NCI-H460 (cell line): ENCODE results near the gene PLAC1. TPM values are rescaled to one million over a fixed set of nuclear protein-coding genes. Genes with fewer than 3 reads are reported as not detected.

Experiments
- DNase-seq: peaks from one replicate; pipeline ENCODE4 v3.0.0-alpha.2; 2016; ENCODE audit warnings: low read depth; ENCODE audit errors: extremely low read depth
- total RNA-seq: library from RNA; depleted of rRNA; stranded (reverse); fragments of >200 nt; shearing (Covaris generic); gene quantifications from 2 replicates; pipeline ENCODE4 v1.2.3, GENCODE V29; 2014

The PLAC1 gene
- total RNA-seq, 1 experiment from 2014 or later: 0.62 TPM

DNA sequence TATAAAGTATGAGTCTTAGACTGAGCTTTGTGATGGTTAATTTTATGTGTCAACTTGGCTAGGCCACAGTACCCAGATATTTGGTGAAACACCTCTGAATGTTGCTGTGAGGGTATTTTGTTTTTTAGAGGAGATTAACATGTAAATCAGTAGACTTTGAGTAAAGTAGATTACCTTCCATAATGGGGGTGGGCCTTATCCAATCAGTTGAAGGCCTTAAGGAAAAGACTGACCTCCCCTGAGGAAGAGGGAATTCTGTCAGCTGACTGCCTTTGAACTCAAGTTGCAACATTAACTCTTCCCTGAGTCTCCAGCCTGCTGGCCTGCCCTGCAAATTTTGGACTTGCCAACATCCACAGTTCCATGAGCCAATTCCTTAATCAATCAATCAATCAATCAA, 66.0 kb downstream of the PLAC1 start:
- DNase-seq: no peak

DNA sequence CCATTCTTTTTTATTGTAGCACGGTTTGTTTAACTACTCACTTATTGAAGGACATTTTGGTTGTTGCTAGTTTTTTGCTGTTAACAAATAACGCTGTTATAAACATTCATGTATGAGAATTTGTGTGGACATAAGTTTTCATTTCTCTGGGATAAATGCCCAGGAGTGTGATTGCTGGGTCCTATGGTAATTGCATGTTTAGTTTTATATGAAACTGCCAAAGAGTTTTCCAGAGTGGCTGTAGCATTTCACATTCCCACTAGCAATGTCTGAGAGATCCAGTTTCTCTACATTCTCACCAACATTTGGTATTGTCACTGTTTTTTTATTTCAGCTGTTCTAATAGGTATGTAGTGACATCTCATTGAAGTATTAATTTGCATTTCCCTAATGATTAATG, 66.8 kb downstream of the PLAC1 start:
- DNase-seq: no peak

DNA sequence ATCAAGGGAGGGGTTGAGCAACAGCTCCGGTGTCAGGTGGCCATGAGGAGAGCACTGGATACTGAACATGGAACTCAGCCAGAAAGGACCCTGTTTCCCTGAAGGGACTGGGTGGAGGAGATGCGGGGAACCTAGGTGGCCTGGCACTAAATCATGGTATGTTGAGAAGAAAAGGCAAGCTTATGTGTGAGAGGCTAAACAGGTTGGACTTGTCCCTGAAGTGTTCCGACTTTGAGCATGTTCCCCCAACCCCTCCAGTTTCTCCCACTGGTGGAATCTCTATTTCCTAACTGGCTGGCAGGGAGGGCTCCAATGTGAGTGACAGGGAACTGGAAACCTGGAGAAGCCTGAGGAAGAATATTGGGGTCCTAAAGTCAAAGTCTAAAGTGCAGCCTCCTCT, 69.5 kb downstream of the PLAC1 start:
- no peak for DNase-seq

DNA sequence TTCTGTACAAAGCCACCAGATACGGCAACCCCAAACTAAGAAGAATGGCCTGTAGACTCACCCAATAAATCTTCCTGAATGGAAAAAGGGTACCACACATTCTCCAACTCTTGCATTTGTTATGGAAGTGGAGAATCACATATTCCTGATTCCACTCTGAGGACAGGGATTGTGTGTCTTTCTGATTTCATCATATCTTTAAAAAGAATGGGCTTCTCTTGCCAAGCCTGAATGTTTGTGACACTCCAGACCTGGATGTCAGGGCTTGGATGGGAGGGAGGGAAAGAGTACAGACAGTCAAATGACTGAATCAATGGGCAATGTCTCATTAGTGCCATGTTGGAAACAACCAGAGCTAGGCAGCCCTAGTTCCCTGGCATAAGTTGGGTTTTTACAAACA, 77.4 kb downstream of the PLAC1 start:
- no peak for DNase-seq

DNA sequence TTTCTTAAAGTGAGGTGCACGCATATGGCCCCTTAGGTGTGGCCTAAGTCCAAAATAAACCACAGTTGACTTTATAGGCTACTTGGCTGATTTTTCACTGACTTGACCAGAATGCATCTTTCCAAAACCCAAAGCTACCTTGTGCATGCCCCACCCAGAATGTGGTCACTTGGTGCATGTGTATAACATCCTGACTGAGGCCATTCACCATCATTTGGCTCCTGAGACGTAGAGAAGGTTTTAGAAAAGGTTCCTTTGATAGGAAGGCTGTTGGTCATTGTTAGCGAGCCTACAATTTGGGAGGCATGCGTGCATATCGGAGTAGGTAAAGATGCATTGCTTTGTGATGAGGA, 84.6 kb downstream of the PLAC1 start:
- DNase-seq: no peak

DNA sequence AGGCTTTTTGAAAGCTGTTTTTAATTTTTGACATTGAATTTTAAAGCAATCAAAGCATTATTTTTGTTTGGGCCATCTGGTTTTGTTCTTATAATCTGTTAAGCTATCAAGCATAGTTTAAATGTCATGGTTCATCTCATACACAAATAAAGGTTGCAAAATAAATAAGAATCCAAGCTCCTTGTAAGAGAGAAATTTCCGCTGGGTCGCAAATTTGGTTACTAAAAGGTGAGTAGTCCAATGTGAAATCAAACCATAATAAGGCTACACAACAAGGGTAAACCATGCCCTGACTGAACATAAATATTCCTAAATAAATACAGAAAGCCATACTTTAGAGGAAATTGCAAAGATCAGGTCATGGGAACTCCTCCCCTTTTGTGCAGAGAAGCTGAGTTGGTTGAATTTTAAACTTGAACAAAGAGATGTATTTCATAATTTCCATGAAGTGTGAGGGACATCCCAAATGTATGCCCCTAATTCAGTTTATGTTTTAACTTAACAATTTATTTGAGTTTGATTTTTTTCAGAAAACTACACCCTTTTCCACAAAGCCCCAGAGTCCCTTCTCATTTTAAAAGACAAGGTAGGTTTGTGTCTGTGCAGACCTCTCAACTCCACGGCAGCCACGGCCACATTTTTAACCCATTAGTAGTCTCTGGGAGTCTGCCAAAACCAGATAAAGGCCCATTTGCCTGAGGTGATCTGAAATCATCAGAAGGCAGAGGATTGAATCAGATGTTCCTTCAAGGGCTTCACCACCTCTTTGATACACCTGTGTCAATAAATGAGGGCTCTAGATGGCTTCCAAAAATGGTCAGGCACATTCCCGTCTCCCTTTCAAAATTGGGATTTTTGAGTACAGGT, 85.2 kb downstream of the PLAC1 start:
- no peak for DNase-seq

DNA sequence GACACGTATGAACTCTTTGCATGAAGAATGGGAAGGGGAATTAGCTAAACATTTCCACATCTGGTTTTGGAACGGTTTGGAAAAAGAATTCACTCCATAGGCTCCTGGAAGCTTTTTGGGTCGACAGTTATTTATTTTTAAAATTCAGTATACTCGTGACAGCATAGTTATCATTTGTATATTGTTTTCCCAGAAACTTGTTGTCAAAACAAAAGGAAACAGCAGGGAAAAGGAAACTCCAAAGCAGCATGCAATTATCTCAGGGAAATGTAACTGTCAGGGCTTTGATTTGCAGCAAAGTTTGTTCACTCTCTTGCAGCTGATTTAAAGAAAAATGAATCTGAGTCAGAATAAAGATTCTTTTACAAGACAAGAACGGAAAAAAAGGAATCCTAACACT, 86.5 kb downstream of the PLAC1 start:
- DNase-seq: no peak

DNA sequence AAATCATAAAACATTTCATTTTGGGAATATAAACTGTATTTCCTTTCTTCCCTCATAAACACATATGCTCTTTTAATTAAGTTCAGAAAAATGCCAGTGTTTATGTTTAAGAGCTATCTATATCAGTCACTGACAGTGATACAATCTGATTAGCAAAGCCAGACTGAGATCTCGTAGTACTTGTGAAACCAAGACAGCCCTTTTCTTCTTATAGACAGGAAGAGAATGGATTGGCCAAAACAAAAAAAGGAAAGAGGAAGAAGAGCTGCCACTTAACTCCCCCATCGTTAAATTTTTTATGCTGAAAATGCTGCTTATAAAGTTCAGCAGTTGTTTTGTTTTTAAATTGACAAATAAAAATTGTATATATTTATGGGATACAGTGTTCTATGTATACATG, 87.4 kb downstream of the PLAC1 start:
- DNase-seq: no peak

DNA sequence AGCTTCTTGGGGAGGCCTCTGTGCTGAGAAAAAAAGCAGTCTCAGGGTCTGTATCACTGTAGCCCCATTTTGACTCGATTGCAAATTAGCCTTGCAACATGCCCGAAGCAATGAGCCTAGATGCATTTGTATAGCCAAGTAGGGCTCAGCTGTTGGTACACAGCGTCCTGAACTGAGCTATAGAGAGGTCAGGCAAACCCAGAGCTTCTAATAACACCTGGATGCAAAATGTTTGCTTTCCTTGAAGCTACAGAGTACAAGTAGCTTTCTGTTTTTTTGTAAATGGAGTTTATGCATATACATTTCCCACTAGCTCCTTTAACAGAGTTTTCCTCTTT, 87.8 kb downstream of the PLAC1 start:
- no peak for DNase-seq

DNA sequence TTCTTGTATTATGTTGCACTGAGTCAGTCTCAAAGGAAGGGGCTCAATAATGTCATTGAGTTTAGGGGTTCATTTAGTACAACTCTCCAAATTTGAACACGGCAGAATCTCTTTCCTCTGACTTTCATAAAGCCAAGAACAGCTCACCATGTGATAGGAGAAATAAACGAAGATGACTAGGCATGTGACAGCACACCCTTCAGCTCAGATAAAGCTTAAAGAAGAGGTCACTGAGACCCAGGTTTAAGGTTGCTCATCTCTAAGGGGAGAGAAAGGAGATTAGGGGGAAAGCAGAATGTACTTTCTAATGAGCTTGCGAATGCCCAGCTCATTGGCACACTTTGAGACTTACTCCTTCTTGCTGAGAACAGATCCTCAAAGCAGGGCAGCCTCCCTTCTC, 89.0 kb downstream of the PLAC1 start:
- no peak for DNase-seq

DNA sequence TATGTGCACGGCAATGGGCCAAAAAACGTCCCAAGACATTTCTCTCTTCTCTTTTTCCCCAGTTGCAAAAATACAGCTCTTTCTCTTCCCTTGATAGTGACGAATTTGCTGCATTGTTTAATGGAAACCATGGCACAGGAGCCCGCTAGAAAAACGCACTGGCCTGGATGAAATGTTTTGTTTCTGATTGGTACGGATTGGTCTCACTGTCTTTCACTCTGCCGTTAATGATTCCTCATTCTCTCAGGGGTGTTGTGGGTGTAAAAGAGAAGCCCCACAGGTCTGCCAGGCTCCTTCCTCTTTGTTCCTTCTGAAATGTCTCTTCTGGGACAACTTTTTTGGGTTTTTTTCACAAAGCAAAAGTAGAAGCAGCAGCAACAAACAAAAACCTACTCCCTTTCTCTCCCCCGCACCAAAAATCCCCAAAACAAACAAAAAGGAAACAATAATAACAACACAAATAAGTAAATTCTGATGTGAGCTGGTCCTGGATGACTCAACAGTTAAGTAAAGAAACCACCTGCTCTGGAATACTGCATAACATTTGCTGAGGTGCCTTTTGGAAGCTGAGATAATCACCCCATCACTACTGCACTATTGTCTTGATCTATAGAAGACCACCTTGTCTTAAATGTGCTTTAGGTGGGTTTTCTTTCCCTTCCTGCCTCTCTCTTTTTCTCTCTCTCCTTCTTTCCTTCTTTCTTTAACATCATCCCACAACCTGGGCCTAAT, 89.8 kb downstream of the PLAC1 start:
- no peak for DNase-seq

DNA sequence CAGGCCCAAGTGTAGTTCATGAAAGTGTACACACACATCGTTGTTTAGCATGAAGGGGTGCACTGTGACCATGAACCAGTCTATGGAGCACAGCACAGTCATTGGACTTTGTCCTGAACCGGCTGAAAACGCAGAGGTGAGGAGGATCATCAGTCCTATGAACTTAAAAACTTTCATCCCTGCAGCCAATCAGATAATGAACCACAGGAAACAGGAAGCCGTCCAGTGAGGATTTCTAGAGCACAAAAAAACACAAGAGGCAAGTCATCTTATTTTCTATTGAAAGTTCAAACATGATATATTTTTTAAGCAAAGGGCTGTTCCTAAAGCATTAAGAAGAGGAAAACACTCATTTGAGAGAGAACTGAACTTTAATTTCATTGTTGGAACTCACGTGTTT, 91.8 kb downstream of the PLAC1 start:
- no peak for DNase-seq

DNA sequence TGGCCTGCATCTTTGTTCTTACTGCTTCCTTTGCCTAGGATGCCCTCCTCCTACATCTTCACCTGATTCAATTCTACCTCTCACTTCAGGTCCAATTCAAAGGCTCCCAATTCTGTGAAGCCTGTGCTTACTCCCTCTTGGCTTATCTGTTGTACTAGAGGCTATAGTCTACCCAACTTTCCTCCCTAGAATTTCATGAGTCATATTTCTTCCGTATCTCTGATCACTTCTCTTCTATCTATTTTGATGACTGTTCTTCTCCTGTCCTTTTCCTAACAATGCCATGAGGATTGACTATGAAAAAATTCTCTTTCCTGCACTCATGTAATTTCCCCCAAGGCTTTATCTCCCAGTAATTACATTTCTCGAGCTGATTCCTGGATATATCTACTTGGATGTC, 96.3 kb downstream of the PLAC1 start:
- no peak for DNase-seq

DNA sequence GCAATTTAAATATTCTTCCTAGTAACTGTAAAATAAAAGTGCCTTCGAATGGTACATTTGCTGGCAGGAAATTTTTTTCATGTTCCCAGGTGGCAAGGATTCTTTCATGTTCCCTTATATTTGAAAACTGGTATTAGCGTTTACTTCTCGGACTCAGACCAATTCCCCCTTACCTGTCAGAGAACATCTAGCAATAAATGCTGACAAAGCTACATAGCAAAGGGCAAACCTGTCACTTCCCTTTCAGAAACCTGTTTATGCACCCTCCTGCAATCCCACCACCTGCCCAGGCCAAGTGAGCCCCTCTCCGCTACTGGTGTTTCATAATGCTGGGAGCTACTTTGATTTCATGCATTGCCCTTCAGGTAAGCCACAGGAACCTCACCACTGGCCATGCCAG, 100.1 kb downstream of the PLAC1 start:
- no peak for DNase-seq

DNA sequence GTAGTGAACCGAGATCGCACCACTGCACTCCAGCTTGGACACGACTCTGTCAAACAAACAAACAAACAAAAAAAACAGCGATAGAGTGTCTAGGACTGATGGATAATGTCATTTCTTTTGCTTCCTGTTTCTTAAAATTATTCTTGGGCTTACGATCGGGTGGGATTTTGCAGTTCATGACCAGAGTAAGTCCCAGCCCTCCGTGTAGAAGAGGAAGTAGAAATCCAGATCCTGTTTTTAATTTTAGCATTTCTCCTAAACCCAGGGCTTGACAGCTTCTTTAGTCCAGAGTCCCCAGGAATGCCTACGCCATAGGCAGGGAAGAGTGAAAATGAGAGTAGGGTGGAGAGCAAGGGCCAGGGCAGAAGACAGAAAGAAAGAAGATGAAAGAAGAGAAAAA, 104.0 kb downstream of the PLAC1 start:
- DNase-seq: no peak

DNA sequence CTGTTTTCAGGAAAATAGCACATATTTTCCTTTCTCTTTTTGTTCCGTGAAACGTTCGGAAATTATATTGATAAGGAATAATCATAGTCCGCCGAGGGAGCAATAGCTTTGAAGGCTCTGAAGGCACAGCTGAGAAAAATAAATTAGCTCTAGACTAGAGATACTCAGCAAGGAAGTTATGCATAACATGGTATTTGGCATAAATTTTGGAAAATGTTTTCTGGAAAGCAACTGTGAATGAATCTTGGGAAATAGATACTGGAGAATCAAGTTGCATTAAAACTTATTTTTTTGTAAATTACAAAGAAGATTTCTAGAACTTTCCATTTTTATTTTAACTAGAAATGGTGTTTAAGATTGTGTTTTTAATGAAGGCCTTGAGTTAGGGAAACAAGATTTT, 105.9 kb downstream of the PLAC1 start:
- no peak for DNase-seq

DNA sequence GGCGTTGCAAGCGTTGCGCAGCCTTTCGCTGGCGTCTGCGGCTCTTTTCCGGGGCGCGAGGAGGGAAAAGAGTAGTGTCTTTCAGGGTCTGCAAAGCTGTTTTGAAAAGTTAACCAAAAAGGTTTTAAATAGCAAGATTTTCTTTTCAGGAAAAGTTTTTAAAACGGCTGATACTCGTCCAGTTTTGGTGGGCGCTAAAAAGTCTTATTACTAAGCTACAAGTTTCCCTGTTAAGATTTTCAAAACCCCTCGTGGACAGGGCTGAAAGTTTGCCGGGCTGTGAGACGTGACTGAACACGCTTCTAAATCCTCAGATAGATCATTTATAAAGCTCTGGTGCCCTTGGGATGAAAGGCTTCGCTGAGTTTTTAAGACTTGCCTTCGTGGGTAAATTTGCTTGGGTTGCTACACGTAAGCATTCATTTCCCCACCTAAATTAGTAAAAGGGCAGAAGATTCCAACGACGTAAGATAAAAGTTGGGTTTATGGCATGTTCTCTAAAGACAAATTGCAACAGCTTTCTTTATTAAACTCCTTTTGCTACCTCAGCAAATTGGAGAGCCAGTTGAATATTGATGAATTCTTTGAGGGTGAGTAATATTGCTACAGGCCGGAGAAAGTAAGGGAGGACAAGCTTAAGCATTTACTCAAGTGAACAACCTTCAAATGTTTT, 106.8 kb downstream of the PLAC1 start:
- DNase-seq: no peak

DNA sequence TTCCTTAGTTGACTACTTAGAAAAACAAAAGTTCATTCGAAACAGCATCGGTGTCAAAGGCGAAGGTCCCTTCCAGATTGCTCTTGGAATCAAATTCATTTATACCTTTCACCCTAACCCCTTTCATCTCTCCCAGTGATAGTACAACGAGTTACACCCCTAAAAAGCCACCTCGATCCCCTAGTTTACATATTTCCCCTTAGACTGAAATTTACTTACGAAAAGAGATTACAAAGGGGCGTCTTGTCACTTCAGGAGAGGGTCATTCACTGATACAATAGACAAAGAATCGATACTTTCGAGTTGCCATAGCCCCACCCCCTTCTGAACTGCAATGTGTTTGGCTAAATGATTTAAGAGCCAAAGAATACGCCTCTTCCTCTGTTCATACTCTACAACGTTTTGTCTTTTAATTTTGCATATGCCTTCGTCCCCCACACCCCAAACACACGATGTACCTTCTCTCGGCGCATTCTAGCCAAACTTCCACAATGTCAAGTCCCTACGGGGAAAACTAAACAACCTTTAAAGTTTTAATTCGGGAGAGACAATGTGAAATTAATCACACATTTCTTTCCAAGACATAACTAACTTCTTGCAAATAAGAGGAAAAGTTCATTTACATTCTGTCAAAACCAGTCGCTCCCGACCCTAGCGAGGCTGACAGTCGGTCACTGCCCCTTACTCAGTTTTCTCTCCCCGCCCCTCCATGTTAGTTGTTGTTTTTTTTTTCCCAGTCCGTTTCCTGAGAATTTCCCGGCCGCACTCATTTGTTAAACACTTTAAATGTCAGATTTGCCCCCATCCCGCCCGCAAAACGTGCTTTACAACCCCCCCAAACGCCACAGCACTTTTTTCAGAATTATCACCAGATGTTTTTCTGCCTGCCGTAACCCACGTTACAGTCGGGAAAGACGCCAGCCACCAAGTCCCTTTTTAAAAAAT, 109.7 kb downstream of the PLAC1 start:
- DNase-seq: no peak

DNA sequence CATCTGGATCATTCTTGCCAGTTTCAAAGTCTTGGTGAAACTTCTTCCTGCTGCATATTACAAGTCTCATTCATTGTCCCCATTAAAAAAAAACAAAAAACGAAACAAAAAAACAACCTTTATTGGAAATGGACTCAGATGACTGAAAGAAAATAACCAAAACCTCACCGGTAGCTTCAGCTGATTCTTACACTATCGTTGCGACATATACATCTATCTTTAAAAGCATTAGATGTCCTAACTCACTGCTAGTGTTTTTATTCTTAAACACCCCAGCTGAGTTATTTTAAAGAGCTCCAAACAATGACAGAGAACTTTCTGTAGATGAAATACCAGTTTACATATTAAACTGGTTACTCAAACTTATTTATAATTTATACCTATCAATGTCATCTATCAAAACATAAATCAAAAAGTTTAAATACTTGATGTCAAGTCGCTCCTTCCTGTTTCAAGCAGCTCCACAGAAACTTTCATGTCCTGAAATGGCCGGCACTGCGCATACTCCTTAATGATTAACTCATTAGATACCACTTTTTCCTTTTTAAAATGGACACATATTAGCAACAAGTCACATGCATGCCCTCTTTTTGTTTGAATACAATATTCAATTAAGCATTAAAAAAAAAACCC, 111.1 kb downstream of the PLAC1 start:
- no peak for DNase-seq

DNA sequence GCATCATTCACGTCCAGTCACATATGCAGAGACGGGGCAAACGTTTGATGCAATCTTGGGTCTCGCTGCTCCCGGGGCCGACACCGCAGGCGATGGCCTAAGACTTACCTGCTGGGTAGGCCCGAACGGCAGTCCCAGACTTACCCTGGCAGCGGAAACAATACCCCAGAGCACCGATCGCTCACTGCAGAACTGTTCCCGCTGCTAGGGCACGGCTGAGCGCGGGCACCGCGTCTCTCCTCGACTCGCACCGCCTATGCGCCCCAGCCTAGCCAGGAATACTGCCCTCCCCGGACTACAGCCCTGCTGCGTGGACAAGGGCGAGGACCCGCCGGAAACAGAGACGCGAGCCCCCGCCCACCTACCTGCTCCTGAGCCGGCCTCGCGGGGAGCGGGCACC, 112.1 kb downstream of the PLAC1 start:
- DNase-seq: no peak
